Activated naive CD4-positive, alpha-beta T cell (primary cell): ENCODE measurements around the gene MRGPRG.
"Not testable (repeated sequence)": the region's sequence is repeated elsewhere in the genome, so short reads cannot be mapped to it uniquely, and the experiment has no call there.

Experiments
- DNase-seq, 4 experiments: peaks; one replicate each; lab custom pipeline; 2025; lab: John Stamatoyannopoulos, UW

The MRGPRG gene, protein sequence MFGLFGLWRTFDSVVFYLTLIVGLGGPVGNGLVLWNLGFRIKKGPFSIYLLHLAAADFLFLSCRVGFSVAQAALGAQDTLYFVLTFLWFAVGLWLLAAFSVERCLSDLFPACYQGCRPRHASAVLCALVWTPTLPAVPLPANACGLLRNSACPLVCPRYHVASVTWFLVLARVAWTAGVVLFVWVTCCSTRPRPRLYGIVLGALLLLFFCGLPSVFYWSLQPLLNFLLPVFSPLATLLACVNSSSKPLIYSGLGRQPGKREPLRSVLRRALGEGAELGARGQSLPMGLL

DNA sequence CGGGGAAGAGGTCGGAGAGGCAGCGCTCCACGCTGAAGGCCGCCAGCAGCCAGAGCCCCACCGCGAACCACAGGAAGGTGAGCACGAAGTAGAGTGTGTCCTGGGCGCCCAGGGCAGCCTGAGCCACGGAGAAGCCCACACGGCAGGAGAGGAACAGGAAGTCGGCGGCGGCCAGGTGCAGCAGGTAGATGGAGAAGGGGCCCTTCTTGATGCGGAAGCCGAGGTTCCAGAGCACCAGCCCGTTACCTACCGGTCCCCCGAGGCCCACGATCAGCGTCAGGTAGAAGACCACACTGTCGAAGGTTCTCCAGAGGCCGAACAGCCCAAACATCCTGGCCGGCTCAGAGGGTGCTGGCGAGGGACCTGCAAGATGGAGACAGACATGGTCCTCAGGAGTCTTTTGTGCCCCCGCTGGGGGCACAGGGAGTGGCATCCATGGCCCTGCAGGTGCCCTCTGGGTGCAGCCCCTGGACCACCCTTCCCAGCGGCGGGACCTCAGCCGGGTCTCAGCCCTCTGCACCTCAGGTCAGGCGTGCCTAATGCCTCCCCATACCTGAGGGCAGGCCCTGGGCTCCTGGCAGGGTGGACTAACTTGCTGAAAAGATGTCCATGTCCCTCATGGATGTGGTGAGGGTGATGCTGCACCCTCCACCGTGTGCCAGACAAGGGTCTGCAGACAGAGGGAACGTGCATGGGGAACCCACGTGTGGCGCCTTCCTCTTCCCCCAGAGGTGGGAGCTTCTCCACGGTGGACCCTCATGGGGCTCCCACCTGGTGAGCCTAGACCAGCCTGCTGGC lies at the start of gene MRGPRG:
Gene MRGPRG (minus strand): TSS at position 331 of the 798 bp plus-strand sequence. CDS start 0 bp downstream, at position 331.
- DNase-seq, result no peak

DNA sequence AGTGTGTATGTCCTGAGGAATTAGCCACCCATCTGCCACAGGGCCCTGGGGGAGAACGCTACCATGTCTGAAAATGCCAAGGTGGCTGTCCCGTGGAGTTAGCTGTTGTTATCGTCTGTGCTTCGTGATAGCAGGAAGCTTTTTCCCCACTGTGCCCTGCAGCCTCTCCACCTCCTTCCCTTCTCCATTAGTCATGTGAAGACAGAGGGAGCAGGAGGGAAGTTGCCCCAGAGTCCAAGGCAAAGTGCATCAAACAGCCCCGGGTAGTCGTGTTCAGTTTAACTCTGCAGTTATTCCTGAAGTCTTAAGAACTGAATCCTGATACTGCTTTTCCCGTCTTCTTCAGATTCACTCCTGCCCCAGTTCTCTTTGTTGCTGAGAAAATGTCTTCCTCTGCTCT lies 43.9 kb upstream of the MRGPRG start:
- DNase-seq, result not testable (repeated sequence)

- DNase-seq, result not testable (repeated sequence)
Observed at GRCh38 chr11:3261831-3262230, 43.2 kb upstream of the MRGPRG start.

DNA sequence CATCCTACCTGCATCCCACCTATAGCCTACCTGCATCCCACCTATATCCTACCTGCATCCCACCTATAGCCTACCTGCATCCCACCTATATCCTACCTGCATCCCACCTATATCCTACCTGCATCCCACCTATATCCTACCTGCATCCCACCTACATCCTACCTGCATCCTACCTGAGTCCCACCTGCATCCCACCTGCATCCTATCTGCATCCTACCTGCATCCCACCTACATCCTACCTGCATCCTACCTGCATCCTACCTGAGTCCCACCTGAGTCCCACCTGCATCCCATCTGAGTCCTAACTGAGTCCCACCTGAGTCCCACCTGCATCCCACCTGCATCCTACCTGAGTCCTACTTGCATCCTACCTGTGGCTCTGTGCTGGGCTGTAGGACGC lies 38.9 kb upstream of the MRGPRG start:
- DNase-seq, result not testable (repeated sequence)

GRCh38 chr11:3255241-3255640 lies 36.6 kb upstream of the MRGPRG start:
- DNase-seq, result not testable (repeated sequence)

DNA sequence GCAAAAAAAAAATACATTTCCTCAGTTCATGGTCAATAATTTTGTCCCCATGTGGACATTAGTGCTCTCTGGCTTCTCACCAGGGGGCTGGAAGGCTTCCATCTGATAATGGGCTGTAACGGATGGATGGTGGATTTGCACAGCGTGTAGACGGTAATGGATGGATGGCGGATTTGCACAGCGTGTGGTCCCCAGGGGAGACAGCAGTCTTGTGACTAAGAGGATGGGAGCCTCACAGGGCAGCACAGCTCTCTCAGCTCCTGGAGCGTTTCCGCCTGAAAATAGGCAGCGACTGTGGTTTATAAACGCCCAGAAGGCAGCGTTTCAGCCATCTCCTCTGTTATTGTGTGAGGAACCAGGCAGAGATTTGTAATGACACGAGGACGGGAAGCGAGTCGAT lies 36.2 kb upstream of the MRGPRG start:
- not testable (repeated sequence) for DNase-seq

DNA sequence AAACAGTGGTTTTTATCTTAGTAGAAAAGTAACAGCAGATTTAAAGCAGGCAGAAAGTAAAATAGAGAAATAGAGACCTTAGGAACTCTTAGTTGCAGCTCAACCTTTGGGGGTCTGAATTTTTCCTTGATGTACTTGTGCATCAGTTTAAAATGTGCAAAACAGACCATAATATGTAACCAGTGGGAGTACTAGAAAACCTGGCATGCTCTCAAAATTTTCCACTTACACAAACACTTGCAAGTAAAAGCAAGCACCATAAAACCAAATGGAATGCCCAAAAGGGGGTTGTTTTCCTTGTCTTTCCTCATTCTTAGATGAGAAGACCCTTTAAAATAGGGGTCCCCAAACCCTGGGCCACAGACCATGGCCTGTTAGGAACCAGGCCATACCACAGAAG lies 26.5 kb upstream of the MRGPRG start:
- DNase-seq, result no peak

- DNase-seq, result no peak
Observed at GRCh38 chr11:3243880-3244279, 25.3 kb upstream of the MRGPRG start.

GRCh38 chr11:3237119-3237518 lies 18.5 kb upstream of the MRGPRG start:
- DNase-seq, result no peak

DNA sequence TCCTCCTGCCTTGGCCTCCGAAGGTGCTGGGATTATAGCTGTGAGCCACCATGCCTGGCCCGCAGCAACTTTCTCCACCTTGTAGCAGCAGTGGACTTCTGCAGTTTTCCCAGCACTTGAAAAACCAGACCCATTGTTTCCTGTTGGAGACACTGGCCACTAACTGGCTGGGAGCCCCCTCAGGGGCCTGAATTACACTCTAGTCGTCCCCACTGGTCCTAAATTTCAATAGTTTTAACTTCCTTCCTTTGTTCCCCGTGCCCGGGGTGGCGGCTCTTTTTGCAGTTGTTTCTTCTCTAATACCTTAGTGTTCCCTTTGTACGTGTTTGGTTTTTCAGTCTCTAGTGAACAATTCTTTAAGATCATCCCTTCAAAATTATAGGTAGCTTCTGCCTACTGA lies 16.2 kb upstream of the MRGPRG start:
- DNase-seq, result no peak

GRCh38 chr11:3232956-3233355 lies 14.3 kb upstream of the MRGPRG start:
- DNase-seq, result no peak

DNA sequence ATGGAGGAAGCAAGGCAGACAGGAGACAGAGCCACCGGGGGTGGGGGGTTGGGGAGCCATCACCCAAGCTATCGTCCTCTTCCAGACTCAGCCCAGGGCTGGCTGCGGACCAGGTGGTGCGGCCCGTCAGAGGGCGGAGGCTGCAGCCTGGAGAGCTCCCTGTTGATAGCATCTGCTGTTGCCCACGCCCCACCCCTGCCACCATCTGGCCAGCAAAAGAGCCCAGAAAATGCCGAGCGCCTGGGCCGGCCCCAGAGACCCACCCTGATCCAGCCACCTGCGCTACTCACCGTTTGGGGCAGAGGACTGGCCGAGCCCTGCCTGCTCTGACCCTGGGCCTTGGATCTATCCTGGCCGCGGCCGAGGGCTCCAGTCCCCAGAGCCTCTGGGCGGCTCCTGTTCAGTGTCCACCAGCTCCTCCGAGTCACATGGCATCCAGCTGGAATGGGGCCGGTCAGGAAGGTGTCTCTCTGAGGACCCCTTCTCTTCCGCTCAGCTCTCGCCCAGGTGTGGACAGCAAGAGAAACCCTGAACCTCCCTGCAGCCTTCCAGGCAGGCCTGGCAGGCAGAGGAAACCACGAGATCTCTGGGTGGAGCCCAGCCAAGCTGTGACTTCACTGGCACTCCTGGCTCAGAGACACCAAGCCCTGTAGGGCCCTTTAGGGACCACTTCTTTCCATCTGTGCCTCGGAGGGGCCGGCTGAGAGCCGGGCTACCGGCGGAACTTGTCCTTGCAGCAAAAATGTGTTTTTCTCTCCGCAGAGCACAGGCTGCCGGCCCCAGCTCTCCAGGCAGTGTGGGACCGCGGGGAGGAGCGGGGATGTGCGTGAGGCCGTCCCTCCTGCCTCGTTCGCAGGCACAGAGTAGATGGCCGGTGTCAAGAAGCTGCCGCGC lies 13.5 kb upstream of the MRGPRG start, which contains the start of gene MRGPRE:
Gene MRGPRE (minus strand): TSS at position 567 of the 894 bp plus-strand sequence. CDS start 3,618 bp downstream, outside the sequence.
- no peak for DNase-seq

DNA sequence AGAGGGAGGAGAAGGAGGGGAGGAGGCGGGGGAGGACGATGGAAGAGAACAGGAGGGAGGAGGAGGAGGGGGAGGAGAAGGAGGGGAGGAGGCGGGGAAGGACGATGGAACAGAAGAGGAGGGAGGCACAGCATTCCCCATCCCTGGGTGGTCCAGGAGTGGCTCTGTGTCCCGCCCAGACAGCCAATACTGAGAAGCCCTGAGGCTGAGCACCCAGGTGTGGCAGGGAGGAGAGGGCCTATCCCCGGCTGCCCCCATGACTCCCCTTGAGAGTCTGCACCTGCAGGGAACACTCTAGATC lies 12.9 kb upstream of the MRGPRG start:
- DNase-seq, result no peak

GRCh38 chr11:3230636-3231549 lies 12.3 kb upstream of the MRGPRG start:
- DNase-seq, result no peak

- no peak for DNase-seq
Observed at GRCh38 chr11:3229673-3230630, 11.3 kb upstream of the MRGPRG start.

- no peak for DNase-seq
Observed at GRCh38 chr11:3228445-3228829, 9.8 kb upstream of the MRGPRG start.

GRCh38 chr11:3227568-3228444 lies 9.2 kb upstream of the MRGPRG start:
- no peak for DNase-seq

- DNase-seq, result no peak
Observed at GRCh38 chr11:3226846-3227567, 8.4 kb upstream of the MRGPRG start.
